Measurements from ENCODE around the gene MED12L. TPM values are rescaled to one million over a fixed set of nuclear protein-coding genes. Genes with fewer than 3 reads are reported as not detected.
A peak's percentile ranks its signal among the peaks of the same experiment; 100 is the strongest.

The MED12L gene
- total and polyA plus RNA-seq, 2 donors from 2014 or later, result 0.13 to 0.82 TPM

GRCh38 chr3:151281671-151282324, 196.3 kb downstream of the MED12L start:
- Histone ChIP-seq H3K9ac (ENCODE audit: low read length in 3 of 3) (no peak overlapping the region), H3K4me3 (ENCODE audit: low read length in 3 of 3) (no peak overlapping the region), H3K9me3 (ENCODE audit: control insufficient read depth in 2 of 3, insufficient read depth in 1 of 3, low read length in 3 of 3) (no peaks in the 10 kb centered on the region), H3K4me1 (ENCODE audit: control insufficient read depth in 2 of 3, insufficient read depth in 2 of 3, low read depth in 1 of 3, low read length in 3 of 3) (peaks cover 0 to 4% (median 0%) of the 10 kb centered on the region in 3 donors), H3K36me3 (ENCODE audit: control insufficient read depth in 2 of 3, insufficient read depth in 3 of 3, low read length in 3 of 3) (no peaks in the 10 kb centered on the region), H3K27me3 (ENCODE audit: control insufficient read depth, insufficient read depth, low read length) (no peaks in the 10 kb centered on the region), H3K27ac (ENCODE audit: low read depth in 2 of 2, low read length in 2 of 2) (no peak overlapping the region)
- no peak for FAIRE-seq
- no peak for TF ChIP-seq CTCF (IDR thresholded peaks at IDR 0.05; ENCODE audit: borderline replicate concordance, extremely low read depth, insufficient read depth)
- intact Hi-C loops (cut with DNase I), result no loop called here
- no peak for DNase-seq

- H3K27ac ChIP-seq (ENCODE audit: low read depth in 2 of 2, low read length in 2 of 2), result no peak overlapping the region
- intact Hi-C loops (cut with DNase I), result no loop called here
- H3K4me3 ChIP-seq (ENCODE audit: low read length in 3 of 3), result no peak overlapping the region
- H3K9me3 ChIP-seq (ENCODE audit: control insufficient read depth in 2 of 3, insufficient read depth in 1 of 3, low read length in 3 of 3), result no peaks in the 10 kb centered on the region
- peaks cover 0 to 4% (median 0%) of the 10 kb centered on the region in 3 donors for H3K4me1 ChIP-seq (ENCODE audit: control insufficient read depth in 2 of 3, insufficient read depth in 2 of 3, low read depth in 1 of 3, low read length in 3 of 3)
- TF ChIP-seq CTCF (IDR thresholded peaks at IDR 0.05; ENCODE audit: borderline replicate concordance, extremely low read depth, insufficient read depth), result peak; percentile 47
- H3K36me3 ChIP-seq (ENCODE audit: control insufficient read depth in 2 of 3, insufficient read depth in 3 of 3, low read length in 3 of 3), result no peaks in the 10 kb centered on the region
- FAIRE-seq, result peak; percentile 94
- H3K27me3 ChIP-seq (ENCODE audit: control insufficient read depth, insufficient read depth, low read length), result no peaks in the 10 kb centered on the region
- H3K9ac ChIP-seq (ENCODE audit: low read length in 3 of 3), result no peak overlapping the region
- peak in 2 of 5 donors; percentile 72 to 84 for DNase-seq
These were observed 197.5 kb downstream of the MED12L start for GRCh38 chr3:151282921-151283320.

GRCh38 chr3:151283387-151283786, 197.9 kb downstream of the MED12L start:
- Histone ChIP-seq H3K9me3 (ENCODE audit: control insufficient read depth in 2 of 3, insufficient read depth in 1 of 3, low read length in 3 of 3) (no peaks in the 10 kb centered on the region), H3K4me3 (ENCODE audit: low read length in 3 of 3) (no peak overlapping the region), H3K36me3 (ENCODE audit: control insufficient read depth in 2 of 3, insufficient read depth in 3 of 3, low read length in 3 of 3) (no peaks in the 10 kb centered on the region), H3K4me1 (ENCODE audit: control insufficient read depth in 2 of 3, insufficient read depth in 2 of 3, low read depth in 1 of 3, low read length in 3 of 3) (peaks cover 0 to 4% (median 0%) of the 10 kb centered on the region in 3 donors), H3K27me3 (ENCODE audit: control insufficient read depth, insufficient read depth, low read length) (no peaks in the 10 kb centered on the region), H3K9ac (ENCODE audit: low read length in 3 of 3) (no peak overlapping the region), H3K27ac (ENCODE audit: low read depth in 2 of 2, low read length in 2 of 2) (no peak overlapping the region)
- intact Hi-C loops (cut with DNase I), result no loop called here
- FAIRE-seq, result no peak
- TF ChIP-seq CTCF (IDR thresholded peaks at IDR 0.05; ENCODE audit: borderline replicate concordance, extremely low read depth, insufficient read depth), result no peak
- no peak for DNase-seq

Data from kidney (tissue), 14 donors.